SW 1271 (cell line): Measurements from ENCODE around the gene TLCD2.
A peak's percentile ranks its signal among the peaks of the same experiment; 100 is the strongest.
"Not testable (repeated sequence)": the region's sequence is repeated elsewhere in the genome, so short reads cannot be mapped to it uniquely, and the experiment has no call there.

Source experiments
- DNase-seq, 2 experiments: peaks; one replicate each; lab custom pipeline; 2025; lab: John Stamatoyannopoulos, UW

The TLCD2 gene

GRCh38 chr17:1686086-1686485, 24.1 kb downstream of the TLCD2 start:
- DNase-seq: no peak

- peak; percentile 79 to 95 for DNase-seq
Observed at GRCh38 chr17:1684378-1685189, 25.6 kb downstream of the TLCD2 start, which contains the start of gene PRPF8. Gene PRPF8, minus strand, starts transcription at chr17:1684867. Its CDS starts 296 bp downstream, at chr17:1684571.

DNA sequence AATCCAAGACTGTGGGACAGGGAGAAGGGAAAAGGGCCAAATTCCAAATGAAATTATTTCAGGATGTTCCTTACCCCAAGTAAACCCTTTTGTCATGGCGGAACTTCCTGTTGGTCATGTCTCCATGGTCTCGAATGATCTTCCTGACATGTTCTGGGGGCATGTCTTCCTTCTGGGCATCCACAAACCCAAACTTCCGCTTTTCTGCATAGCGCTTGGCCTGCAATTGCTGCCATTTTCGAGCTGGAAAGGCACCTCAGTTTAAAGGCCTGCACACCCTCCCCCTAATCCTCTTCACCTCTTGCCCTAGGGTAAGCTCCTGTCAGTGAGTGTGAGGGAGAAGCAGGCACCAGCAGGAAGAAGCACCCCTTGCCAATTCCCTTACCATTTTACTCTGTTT, 26.7 kb downstream of the TLCD2 start:
- DNase-seq: no peak

DNA sequence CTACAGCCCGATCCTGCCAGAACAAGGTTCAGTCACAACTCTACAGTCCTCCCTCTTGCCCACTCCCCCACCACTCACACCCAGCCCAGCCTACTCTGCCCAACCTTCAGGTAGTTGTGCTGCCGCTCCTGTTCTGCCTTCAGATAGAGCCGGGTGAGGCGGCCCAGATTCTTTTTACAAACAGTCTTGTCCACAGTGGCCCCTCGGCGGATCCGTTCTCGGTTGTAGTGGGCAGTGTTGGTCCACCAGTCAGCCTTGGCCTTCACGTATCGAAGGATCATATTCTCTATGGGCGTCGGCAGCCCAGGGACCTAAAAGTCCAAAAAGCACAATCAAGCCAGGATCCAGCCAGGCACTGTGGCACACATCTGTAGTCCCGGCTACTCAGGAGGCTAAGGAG, 33.8 kb downstream of the TLCD2 start:
- no peak for DNase-seq

DNA sequence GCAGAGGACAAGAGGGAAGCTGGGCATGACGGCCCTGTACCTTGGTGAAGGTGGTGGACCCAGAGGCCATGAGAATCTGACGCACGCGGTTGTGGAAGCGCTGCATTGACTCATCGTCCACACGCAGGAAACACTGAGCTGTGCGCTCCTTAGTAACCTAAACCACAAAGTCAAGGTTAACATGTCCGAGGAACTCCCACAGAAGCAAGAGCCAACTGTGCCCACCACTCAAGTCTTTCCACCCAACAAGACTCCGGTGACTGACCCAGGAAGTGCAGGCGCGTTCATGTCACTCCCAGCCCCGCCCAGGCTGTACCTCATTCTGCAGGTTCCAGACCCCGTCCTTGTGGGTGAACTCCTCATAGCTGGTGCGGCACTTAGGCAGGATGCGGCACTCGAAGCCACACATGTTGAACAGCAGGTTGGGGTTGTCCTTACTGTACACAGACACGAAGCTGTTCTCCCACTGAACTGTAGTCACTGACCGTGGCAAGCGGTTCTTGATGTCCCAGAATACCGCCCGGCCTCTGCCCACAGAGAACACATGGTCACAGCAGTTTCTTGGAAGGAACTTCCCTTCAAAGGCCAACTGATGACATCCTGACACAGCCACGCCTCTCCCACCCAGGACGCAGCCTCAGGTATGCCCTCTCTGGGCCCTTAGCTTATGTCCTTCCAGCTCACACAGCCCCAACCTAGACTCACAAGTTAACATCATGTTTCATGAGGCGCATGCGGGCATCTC, 37.0 kb downstream of the TLCD2 start:
- DNase-seq: no peak

- DNase-seq: not testable (repeated sequence)
Observed at GRCh38 chr17:1663934-1664333, 46.2 kb downstream of the TLCD2 start.

- DNase-seq: no peak
Observed at GRCh38 chr17:1661045-1661444, 49.1 kb downstream of the TLCD2 start.

DNA sequence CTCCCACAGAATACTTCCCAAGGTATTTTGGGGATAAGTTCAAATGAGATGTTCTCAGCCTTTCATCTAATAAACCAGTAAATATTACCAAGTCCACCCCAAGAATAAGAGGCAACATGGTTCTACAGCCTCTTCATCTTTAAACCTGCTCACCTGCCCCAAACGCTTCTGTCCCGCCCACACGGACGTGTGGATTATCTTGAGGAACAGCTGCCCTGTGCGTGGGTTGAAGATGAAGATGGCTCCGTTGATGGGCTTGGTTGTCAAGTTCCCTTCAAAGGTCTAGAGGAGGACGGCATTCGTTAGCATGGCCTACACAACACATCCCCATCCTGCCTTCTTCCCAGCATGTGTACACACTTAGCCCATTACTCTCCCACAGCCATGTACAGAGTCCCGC, 52.1 kb downstream of the TLCD2 start:
- no peak for DNase-seq

DNA sequence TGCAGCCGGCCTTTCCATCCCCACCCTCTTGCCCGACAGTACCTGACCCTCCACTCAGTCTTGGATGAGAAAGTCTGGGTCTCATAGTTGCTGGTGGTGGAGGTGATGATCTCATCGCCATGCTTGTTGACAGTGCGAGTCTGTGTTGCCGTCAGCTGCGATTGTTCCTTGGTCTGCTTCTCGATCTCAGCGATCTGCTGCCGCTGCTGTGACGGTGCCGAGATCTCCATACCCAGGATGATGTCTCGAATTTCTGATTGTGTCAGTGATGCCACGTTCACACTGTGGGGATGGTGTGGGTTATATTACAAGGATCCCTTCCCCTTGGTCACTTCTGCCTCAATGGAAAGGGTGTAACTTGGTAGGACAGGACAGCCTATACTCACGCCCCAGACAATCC, 56.4 kb downstream of the TLCD2 start:
- no peak for DNase-seq

DNA sequence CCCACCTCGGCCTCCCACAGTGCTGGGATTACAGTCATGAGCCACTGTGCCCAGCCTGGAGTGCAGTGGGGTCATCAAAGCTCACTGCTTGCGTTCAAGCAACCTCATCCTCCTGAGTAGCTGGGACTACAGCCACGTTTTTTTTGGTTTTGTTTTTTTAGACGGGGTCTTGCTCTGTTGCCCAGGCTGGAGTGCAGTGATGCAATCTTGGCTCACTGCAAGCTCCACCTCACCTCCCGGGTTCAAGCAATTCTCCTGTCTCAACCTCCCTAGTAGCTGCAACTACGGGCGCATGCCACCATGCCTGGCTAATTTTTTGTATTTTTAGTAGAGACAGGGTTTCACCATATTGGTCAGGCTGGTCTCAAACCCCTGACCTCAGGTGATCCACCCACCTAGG, 57.4 kb downstream of the TLCD2 start:
- DNase-seq: not testable (repeated sequence)
